Erythroblast (primary cell): ENCODE measurements around the gene GAK.

ENCODE experiments used
- DNase-seq, 2 experiments: peaks; one replicate each; lab custom pipeline; 2025; lab: John Stamatoyannopoulos, UW
- GATA1 ChIP-seq: IDR thresholded peaks from 2 replicates; pipeline ENCODE4 v1.6.1; 2011; ENCODE audit warnings: low read depth, mild to moderate bottlenecking, control low read depth, low read length, moderate library complexity
- POLR2A ChIP-seq: IDR thresholded peaks from 2 replicates; pipeline ENCODE4 v1.6.1; 2011; ENCODE audit warnings: mild to moderate bottlenecking, low read length

Gene GAK

GRCh38 chr4:867526-868250 is 64.4 kb downstream of the GAK start:
- DNase-seq = no peak
- TF ChIP-seq GATA1 (no peak), POLR2A (no peak)

- no peak for TF ChIP-seq POLR2A
- no peak for TF ChIP-seq GATA1
- no peak for DNase-seq
Measured at GRCh38 chr4:866761-867390, 65.2 kb downstream of the GAK start.

- TF ChIP-seq GATA1 = no peak
- DNase-seq = no peak
Measured at GRCh38 chr4:866068-866760, 65.9 kb downstream of the GAK start.

- no peak for DNase-seq
- TF ChIP-seq GATA1 (no peak), POLR2A (no peak)
Measured at GRCh38 chr4:865572-865971, 66.5 kb downstream of the GAK start.

- no peak for DNase-seq
- TF ChIP-seq GATA1 = no peak
- TF ChIP-seq POLR2A = no peak
Measured at GRCh38 chr4:865121-865465, 67.0 kb downstream of the GAK start.

GRCh38 chr4:864456-865120 is 67.5 kb downstream of the GAK start:
- TF ChIP-seq POLR2A (no peak), GATA1 (no peak)

GRCh38 chr4:860561-860960 is 71.6 kb downstream of the GAK start:
- TF ChIP-seq POLR2A = no peak
- no peak for TF ChIP-seq GATA1

More at GRCh38 chr4:864456-865120, 67.5 kb downstream of the GAK start:
- DNase-seq = no peak

GRCh38 chr4:859496-859895 is 72.6 kb downstream of the GAK start:
- DNase-seq = no peak
- TF ChIP-seq POLR2A = no peak
- TF ChIP-seq GATA1 = no peak

More at GRCh38 chr4:860561-860960, 71.6 kb downstream of the GAK start:
- no peak for DNase-seq

- no peak for DNase-seq
- TF ChIP-seq POLR2A (no peak), GATA1 (no peak)
Measured at GRCh38 chr4:858831-859451, 73.2 kb downstream of the GAK start.

GRCh38 chr4:858041-858481 is 74.1 kb downstream of the GAK start:
- TF ChIP-seq POLR2A = no peak
- TF ChIP-seq GATA1 = no peak
- DNase-seq = no peak

- DNase-seq = no peak
- TF ChIP-seq GATA1 (no peak), POLR2A (no peak)
Measured at GRCh38 chr4:857461-857860, 74.7 kb downstream of the GAK start.

- TF ChIP-seq GATA1 (no peak), POLR2A (no peak)
- DNase-seq = no peak
Measured at GRCh38 chr4:856225-856901, 75.8 kb downstream of the GAK start.

- DNase-seq = no peak
- TF ChIP-seq POLR2A (no peak), GATA1 (no peak)
Measured at GRCh38 chr4:855880-856224, 76.3 kb downstream of the GAK start.
